Astrocyte of the cerebellum (primary cell): ENCODE measurements around the gene SLC19A1.

ENCODE experiments used
- DNase-seq: peaks from one replicate; pipeline ENCODE4 v3.0.0-alpha.2; 2011; ENCODE audit warnings: low read depth
- H3K4me3 ChIP-seq: 2 replicates; pipeline ENCODE4 v1.5.1; 2011; ENCODE audit warnings: mild to moderate bottlenecking, low read depth, low read length, moderate library complexity
- CTCF ChIP-seq: IDR thresholded peaks from 2 replicates; pipeline ENCODE4 v1.5.1; 2012; ENCODE audit warnings: low read length, low read depth, moderate library complexity, mild to moderate bottlenecking; ENCODE audit errors: missing control alignments
- in situ Hi-C: cut with HindIII; loops from 2 replicates; pipeline ENCODE4 v1.10.0; 2017; ENCODE audit warnings: low sequenced_read_pairs

SLC19A1 gene

GRCh38 chr21:45482899-45483821 is 59.1 kb downstream of the SLC19A1 start:
- in situ Hi-C loops = no loop called here
- DNase-seq = no peak
- TF ChIP-seq CTCF = no peak
- no peak overlapping the region for H3K4me3 ChIP-seq

- in situ Hi-C loops = no loop called here
- no peak for DNase-seq
- no peak overlapping the region for H3K4me3 ChIP-seq
- no peak for TF ChIP-seq CTCF
Measured at GRCh38 chr21:45481977-45482898, 60.0 kb downstream of the SLC19A1 start.

GRCh38 chr21:45481566-45481965 is 60.7 kb downstream of the SLC19A1 start:
- in situ Hi-C loops = no loop called here
- no peak for TF ChIP-seq CTCF
- H3K4me3 ChIP-seq = no peak overlapping the region
- DNase-seq = no peak

GRCh38 chr21:45480701-45481500 is 61.3 kb downstream of the SLC19A1 start:
- TF ChIP-seq CTCF = no peak
- H3K4me3 ChIP-seq = no peak overlapping the region
- in situ Hi-C loops = no loop called here

GRCh38 chr21:45479691-45480675 is 62.3 kb downstream of the SLC19A1 start:
- in situ Hi-C loops = no loop called here
- no peak overlapping the region for H3K4me3 ChIP-seq
- no peak for DNase-seq
- TF ChIP-seq CTCF = no peak

More at GRCh38 chr21:45480701-45481500, 61.3 kb downstream of the SLC19A1 start:
- no peak for DNase-seq
